Stimulated activated CD8-positive, alpha-beta memory T cell treated with anti-CD3 and anti-CD28 coated beads, Interleukin-15, amount 100 ng/mL, for 24 hours (primary cell): ENCODE results near the gene LCN6.
"Not testable (repeated sequence)": the region's sequence is repeated elsewhere in the genome, so short reads cannot be mapped to it uniquely, and the experiment has no call there.

Source experiments
- DNase-seq: peaks from one replicate; pipeline ENCODE4 v3.0.0-alpha.2; 2020; ENCODE audit warnings: low read depth

The LCN6 gene

GRCh38 chr9:136724772-136725171 is 23.6 kb downstream of the LCN6 start:
- no peak for DNase-seq

- no peak for DNase-seq
Observed at GRCh38 chr9:136723989-136724388, 24.3 kb downstream of the LCN6 start.

- DNase-seq: no peak
Observed at GRCh38 chr9:136723362-136723976, 24.9 kb downstream of the LCN6 start.

- no peak for DNase-seq
Observed at GRCh38 chr9:136722969-136723356, 25.4 kb downstream of the LCN6 start.

DNA sequence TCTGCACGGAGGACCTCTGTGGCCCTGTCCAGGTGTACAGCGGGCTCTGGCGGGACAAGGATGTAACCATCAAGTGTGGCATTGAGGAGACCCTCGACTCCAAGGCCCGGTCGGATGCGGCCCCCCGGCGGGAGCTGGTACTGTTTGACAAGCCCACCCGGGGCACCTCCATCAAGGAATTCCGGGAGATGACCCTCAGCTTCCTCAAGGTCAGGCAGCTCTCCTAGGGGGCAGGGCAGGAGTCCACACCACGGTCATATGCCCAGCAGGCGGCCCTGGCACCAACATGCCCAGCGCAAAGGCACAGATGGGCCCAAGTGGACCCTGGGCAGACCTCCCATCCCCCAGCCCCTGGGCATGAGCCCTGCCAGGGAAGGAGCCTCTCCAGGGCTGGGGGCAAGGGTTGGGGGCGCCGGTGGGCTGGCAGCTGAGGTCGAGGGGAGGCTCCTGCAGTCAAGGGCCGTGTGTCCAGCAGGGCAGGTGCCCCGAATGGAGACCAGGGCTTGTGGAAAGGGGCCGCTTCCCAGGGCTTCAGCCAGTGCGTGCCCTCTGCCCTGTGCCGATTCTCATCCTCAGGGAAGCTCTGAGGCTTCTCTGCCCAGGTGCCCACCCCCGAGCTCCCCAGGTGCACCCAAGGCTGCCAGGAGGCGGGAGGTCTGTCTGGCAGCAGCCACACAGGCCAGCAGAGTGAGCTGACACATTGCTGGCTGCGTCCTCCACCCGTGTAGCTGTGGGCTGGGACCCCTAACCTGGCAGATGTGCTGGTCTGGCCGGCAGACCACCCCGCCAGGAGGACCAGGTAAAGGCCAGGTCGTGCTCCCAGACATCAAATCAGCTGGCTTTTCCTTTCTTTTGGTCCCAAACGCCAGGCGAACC is 26.0 kb downstream of the LCN6 start:
- no peak for DNase-seq

DNA sequence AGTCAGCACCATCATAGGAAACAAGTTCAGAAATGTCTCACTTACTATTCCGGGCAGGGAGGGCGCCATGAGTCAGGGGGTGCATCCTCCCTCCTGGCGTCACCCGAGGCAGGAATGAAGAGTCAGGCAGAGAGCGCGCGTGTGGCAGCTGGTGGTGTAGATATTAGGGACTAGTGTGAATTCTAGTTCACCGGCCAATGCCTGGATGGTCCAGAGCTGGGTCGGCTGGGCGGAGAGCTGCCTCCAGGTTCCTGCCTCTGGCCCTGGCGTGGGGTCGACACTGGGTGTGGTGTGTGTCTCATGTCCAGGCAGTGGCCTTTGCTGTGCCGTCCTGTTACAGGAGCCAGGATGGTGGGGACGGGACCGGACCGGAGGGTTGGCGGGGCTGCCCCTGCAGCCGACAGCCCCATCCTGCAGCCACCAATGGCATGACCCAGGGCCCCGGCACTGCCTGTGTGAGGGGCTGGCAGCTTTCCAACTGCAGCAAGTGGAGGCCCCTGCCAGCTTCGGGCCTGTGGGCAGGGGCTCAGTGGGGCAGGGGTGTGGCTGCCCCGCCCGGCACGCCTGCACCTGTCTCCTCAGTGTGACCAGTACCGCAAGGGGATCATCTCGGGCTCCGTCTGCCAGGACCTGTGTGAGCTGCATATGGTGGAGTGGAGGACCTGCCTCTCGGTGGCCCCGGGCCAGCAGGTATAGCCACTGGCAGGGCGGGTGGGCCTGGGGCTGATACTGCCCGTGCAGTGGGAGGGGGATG is 26.8 kb downstream of the LCN6 start:
- no peak for DNase-seq

GRCh38 chr9:136720898-136721338 is 27.4 kb downstream of the LCN6 start:
- DNase-seq: no peak

DNA sequence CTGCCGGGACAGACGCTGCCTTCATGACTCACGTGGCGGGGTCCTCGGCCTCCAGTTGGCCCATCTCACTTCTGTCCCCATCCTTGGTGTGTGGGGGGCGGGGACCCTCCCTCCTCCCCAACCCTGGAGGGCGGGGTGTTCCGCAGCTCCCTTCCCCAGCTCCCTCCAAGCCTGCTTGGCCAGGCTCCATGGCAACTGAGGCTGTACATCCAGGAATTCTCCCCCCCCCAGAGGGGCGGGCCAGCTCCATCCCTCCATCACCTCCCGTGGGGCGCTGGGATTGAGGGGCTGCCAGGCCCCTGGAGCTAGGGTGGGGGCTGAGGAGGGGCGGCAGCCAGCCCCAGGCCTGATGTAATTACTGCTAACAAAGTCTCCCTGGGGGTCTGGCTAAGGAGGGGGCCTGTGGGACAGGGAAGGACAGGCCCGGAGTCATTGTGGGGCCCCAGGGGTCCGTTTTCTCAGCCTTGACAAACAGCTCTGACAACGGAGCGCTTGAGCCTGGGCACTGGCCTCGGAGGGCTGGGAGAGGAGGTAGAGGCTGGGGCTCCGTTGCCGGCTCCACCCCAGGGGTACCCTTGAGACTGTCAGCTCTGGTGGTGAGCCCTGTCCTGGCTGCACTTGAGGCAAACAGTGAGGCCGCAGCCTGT is 28.0 kb downstream of the LCN6 start:
- DNase-seq: no peak

DNA sequence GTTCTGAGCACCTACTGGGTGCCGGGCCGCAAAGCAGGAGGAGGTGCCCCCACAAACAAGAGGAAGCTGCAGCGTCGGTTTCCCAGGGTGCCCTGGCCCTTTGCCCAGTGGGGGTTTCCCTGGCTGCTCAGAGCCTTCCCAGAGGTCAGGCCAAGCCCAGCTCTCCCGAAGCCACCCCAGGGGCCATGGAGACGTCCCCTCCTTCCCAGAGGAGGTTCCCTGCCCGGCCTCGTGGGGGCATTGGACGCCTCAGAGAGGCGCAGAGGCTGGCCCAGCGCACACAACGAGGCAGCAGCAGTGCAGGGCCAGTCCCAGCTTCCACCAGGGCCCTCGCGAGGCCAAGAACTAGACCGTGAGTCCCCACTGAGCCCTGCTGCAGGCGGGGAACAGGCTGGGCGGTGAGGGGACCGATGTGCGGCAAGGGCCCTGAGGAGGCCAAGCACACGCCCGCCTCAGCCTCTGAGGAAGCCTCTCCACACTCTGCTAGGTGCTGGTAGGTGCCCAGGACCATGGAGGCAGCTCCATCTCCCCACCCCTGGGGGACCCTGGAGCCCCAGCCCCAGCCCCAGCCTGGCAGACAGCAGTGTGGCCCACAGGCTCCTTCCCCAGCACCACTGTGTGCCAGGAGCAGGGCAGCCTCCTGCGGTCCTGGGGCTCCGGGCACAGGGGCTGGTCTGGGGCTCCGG is 29.0 kb downstream of the LCN6 start:
- DNase-seq: no peak

DNA sequence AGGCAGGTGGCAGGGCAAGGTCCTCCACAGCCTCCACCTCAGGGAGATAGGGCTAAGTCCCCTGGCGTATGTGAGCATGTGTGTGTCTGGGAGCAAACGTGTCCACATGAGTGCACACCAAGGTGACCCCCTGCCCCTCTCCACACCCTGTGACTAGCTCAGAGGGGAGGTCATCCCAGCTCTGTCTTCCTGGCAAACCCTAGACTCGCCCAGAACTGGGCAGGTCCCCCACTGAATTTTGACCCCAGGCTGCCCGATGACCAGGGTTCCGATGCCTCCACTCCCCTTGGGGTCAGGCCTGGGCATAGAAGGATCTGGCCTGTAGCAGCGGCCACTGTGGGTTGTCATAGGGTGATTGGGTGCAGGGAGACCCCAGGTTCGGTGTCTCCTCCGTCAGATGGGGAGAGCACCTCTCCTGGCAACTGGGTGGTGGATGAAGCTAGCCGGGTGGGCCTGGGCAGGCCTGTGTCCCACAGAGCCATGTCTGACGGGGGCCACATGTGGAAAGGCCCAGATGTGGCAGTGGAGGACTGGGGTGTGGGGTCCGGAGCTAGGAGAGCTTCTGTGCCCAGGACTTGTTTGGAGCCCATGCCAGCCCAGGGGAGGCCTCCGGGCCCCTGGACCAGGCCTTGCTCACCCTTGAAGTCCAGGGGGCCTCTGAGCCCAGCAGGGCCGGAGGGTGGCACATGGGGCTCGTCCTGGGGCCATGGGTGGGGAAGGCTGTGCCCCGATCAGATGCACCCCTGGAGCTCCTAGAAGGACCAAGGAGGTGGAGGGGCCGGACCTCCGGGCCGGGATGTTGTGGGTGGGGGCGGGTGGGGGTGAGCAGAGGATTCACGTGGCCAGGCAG is 29.8 kb downstream of the LCN6 start:
- no peak for DNase-seq

- DNase-seq: no peak
Observed at GRCh38 chr9:136717399-136717798, 30.9 kb downstream of the LCN6 start.

DNA sequence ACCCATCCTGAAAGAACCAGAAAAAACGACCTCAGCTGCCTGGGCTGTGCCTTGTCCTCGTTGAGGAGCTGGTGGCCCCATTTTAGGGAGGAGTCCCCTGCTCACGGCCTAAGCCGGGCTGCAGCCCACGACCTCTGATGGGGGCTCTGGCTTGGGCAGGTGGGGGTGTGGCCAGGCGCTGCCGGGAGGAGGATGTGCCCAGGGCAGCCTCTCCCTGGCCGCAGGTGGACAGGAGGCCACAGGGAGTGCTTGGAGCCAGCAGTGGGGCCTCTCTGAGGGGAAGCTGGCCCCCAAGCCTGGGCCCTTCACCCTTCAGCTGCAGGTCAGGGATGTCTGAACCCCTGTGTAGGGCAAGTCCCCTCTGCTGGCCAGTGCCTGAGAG is 33.4 kb downstream of the LCN6 start:
- no peak for DNase-seq

DNA sequence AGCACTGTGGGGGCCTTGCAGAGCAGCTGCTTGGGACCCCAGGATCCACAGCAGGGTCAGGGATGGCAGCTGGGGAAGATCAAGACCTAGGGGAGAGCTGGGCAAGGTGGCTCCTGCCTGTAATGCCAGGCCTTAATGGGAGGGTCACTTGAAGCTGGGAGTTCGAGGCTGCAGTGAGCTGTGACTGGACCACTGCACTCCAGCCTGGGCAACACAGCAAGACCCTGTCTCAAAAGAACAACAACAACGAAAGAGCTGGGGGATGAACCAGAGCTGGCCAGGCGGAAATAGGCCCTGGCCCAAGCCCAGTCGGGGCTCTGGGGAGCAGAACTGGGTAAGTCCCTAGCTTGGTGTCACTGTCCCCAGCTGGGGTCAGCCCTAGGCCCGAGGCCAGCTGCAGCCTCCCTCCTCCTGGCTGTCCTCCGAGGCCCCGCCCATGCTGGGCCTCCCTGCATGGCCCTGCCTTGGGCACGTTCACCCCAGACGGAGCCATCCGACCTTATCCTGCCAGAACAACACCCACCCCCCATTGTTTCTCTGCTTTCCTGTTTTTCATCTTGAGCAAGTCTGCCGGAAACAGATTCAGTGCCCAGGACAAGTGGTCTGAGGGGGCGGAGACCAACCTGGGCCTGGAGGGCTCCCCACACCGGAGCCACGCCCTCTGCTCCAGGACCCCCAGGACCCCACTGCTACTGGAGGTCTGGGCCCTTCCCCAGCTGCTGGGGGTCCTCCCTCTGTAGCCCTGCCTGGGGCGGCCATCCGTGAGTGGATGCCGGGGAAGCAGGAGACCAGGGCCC is 34.0 kb downstream of the LCN6 start:
- no peak for DNase-seq

GRCh38 chr9:136713550-136713949 is 34.8 kb downstream of the LCN6 start:
- no peak for DNase-seq

- no peak for DNase-seq
Observed at GRCh38 chr9:136712690-136713544, 35.4 kb downstream of the LCN6 start.

DNA sequence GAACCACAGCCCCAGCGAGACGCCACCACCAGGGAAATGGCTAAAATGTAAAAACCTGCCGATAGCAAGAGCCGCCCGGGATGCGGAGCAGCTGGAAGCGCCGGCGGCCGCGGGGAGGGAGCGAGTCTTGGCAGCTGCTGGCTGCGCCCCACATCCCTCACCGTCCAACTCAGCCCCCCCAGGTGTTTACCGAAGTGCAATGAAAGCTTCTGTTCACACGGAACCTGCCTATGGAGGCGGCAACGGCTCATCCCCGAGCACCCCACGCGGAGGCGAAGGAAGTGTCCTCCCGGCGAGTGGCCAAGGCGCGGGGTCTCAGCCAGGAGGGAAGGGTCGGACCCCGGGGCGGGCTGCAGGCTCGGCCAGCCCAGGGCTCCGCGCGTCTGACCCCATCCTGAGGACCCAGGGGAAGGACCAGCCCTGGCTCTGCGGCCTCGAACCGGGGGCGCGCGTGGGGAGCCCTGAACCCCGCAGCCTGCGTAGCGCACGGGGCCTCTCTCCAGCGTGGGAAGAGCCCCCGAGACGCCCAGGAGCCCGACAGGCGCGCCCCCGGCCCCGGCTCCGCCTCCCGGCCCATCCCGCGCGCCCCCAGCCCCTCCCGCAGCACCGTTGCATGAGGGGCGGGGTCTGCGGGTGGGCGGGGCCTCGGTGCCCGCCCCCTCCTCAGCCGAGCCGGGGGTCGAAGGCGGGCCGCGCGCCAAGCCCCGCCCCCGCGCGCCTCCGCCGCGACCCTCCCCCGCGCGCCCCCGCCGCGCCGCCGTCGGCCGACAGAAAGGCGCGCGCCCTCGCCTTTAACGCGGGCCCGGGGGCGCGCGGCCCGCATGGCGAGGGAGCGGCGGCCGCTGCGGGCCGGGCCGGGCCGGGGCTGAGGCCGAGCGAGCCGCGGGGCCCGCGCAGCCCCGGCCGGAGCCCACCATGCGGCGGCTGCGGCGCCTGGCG is 36.3 kb downstream of the LCN6 start, which contains the start of gene DIPK1B:
DIPK1B (plus strand) TSS at position 822 of the 939 bp plus-strand sequence; CDS start at position 916, 94 bp downstream.
- no peak for DNase-seq

DNA sequence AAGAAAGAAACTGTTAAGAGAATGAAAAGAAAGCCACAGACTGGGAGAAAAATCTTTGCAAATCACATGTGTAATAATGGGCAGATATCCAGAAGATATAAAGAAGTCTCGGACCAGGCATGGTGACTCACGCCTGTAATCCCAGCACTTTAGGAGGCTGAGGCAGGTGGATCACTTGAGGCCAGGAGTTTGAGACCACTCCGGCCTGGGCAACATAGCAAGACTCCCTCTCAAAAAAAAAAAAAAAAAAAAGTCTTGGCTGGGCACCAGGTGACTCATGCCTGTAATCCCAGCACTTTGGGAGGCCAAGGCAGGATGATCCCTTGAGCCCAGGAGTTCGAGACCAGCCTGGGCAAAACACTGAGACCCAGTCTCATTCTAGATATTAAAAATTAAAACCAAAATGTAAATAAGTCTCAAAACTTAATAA is 37.1 kb downstream of the LCN6 start:
- DNase-seq: not testable (repeated sequence)

GRCh38 chr9:136710543-136710942 is 37.8 kb downstream of the LCN6 start:
- no peak for DNase-seq
